Neuron (in vitro differentiated cells): ENCODE data around the gene LGR5.
"Not testable (repeated sequence)": the region's sequence is repeated elsewhere in the genome, so short reads cannot be mapped to it uniquely, and the experiment has no call there.

Source experiments
- H2AFZ ChIP-seq: one replicate; pipeline ENCODE4 v1.6.1; 2013; ENCODE audit warnings: low read depth, mild to moderate bottlenecking, inconsistent platforms, low read length, moderate library complexity
- H3K27me3 ChIP-seq: one replicate; pipeline ENCODE4 v1.6.1; 2013; ENCODE audit warnings: low read length; ENCODE audit not compliant: insufficient read depth
- H3K36me3 ChIP-seq: one replicate; pipeline ENCODE4 v1.6.1; 2013; ENCODE audit warnings: low read length; ENCODE audit not compliant: insufficient read depth
- H3K4me1 ChIP-seq: one replicate; pipeline ENCODE4 v1.6.1; 2013; ENCODE audit warnings: low read length; ENCODE audit not compliant: insufficient read depth
- H3K4me3 ChIP-seq: 2 replicates; pipeline ENCODE4 v1.5.1; 2013; ENCODE audit warnings: mild to moderate bottlenecking, low read length, moderate library complexity
- H3K9me3 ChIP-seq: one replicate; pipeline ENCODE4 v1.6.1; 2013; ENCODE audit warnings: low read length

Gene LGR5

DNA sequence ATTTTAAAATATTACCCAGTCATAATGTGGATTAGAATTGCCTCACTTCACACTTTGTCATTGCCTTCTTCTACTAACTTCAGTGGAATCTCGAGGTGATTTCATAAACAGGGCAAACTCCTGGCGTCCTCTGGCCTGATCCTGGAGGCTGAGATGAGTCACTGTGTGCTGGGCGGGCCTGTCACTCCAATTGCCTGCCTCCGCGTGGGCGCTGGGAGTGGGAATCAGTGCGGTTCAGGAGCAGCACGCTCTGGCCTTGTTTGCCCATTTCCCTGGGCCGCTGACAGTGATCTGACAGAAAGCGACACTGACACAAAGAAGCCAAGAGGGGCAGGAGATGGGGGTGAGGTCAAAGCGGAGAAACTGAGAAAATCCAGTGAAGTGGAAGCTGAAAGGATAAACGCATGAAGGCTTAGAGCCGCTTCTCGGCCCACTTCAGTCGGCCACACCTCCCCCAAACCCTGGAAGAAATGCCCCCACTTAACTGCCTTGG lies 29.7 kb downstream of the LGR5 start:
- Histone ChIP-seq H3K4me1 (peaks cover 28% of the 10 kb centered on the region), H3K36me3 (no peaks in the 10 kb centered on the region), H2AFZ (no peak overlapping the region), H3K4me3 (no peak overlapping the region), H3K27me3 (no peaks in the 10 kb centered on the region), H3K9me3 (no peaks in the 10 kb centered on the region)

GRCh38 chr12:71472441-71472911 lies 32.9 kb downstream of the LGR5 start:
- no peaks in the 10 kb centered on the region for H3K36me3 ChIP-seq
- H3K27me3 ChIP-seq = no peaks in the 10 kb centered on the region
- no peaks in the 10 kb centered on the region for H3K9me3 ChIP-seq
- peaks cover 24% of the 10 kb centered on the region for H3K4me1 ChIP-seq
- no peak overlapping the region for H3K4me3 ChIP-seq
- no peak overlapping the region for H2AFZ ChIP-seq

- Histone ChIP-seq H3K27me3 (no peaks in the 10 kb centered on the region), H3K4me3 (no peak overlapping the region), H3K4me1 (peaks cover 4% of the 10 kb centered on the region), H2AFZ (no peak overlapping the region), H3K9me3 (no peaks in the 10 kb centered on the region), H3K36me3 (no peaks in the 10 kb centered on the region)
These were observed 35.2 kb downstream of the LGR5 start for GRCh38 chr12:71474791-71475190.

- Histone ChIP-seq H3K4me3 (no peak overlapping the region), H3K27me3 (no peaks in the 10 kb centered on the region), H3K36me3 (no peaks in the 10 kb centered on the region), H3K9me3 (no peaks in the 10 kb centered on the region), H2AFZ (no peak overlapping the region), H3K4me1 (peaks cover 4% of the 10 kb centered on the region)
These were observed 35.7 kb downstream of the LGR5 start for GRCh38 chr12:71475280-71475679.

DNA sequence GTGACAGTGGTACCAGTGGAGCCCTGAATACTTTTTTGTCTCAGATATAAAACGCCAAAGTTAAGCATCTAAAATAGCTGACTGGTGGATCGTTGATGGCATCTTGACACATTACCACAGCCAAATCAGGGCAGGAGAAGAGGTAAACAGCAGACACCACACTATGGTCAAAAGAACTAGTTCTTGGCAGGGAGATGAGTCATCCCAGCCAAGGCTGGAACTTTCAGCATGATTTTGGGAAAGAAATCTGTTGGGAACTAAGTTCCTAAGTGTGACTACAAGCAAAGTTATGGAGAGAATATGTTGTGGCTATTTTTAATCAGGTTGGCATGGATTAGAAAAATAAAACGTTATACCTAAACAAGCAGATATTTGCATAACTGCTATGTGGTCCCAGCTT lies 36.9 kb downstream of the LGR5 start:
- peaks cover 4% of the 10 kb centered on the region for H3K4me1 ChIP-seq
- no peak overlapping the region for H2AFZ ChIP-seq
- no peak overlapping the region for H3K4me3 ChIP-seq
- H3K27me3 ChIP-seq = no peaks in the 10 kb centered on the region
- no peaks in the 10 kb centered on the region for H3K9me3 ChIP-seq
- no peaks in the 10 kb centered on the region for H3K36me3 ChIP-seq

GRCh38 chr12:71477609-71478008 lies 38.0 kb downstream of the LGR5 start:
- H3K27me3 ChIP-seq = no peaks in the 10 kb centered on the region
- peaks cover 1% of the 10 kb centered on the region for H3K4me1 ChIP-seq
- no peak overlapping the region for H3K4me3 ChIP-seq
- no peak overlapping the region for H2AFZ ChIP-seq
- H3K36me3 ChIP-seq = no peaks in the 10 kb centered on the region
- H3K9me3 ChIP-seq = no peaks in the 10 kb centered on the region

DNA sequence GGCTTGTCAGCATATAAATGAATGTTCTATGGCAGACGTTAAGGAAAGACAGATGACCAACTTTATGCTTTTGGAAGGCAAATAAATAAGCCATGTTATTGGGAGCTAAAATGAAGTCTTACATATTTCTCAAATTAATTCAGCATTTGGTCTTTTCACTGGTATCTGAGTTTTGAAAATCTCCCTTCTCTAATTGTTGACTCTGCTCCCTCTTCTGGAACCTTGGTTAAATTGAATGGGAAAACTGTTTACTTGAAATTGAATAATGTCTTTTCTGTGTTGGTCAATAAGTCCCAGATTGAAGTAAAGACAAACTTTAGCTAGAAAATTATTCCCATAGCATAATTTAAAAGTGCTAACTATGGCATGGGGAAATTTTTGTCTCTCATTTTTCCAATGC lies 38.7 kb downstream of the LGR5 start:
- H3K36me3 ChIP-seq = no peaks in the 10 kb centered on the region
- H3K9me3 ChIP-seq = no peaks in the 10 kb centered on the region
- H3K4me3 ChIP-seq = no peak overlapping the region
- no peaks in the 10 kb centered on the region for H3K27me3 ChIP-seq
- H2AFZ ChIP-seq = no peak overlapping the region
- no peaks in the 10 kb centered on the region for H3K4me1 ChIP-seq

DNA sequence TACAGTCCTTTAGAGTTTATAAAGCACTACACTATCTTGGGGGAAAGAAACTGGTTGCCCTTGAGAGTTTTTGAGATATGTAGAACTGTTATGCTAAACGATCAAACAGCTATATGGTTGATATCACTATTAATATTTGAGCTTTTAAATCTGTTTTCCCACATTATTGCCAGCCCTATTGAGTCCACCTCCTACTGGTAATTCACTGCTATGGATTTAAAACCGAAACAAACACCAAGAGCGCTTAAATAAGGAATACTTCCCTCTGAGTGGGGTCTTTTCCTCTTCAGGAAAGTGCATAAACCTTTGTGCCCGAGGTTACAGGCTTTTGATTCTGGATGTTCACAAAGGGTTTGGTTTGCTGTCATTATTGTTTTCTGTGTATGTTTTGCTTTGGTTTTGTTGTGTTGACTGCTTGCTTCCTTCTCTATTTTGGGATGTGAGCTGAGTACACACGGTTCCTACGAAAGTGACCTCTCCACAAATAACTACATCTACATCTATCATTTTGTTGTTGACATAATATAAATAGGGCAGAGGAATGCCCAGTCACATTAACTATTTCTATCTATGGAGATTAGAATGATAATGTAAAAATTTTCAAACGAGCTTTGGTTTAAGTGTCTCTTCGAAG lies 44.8 kb downstream of the LGR5 start:
- Histone ChIP-seq H3K4me3 (no peak overlapping the region), H3K27me3 (no peaks in the 10 kb centered on the region), H3K9me3 (no peaks in the 10 kb centered on the region), H3K36me3 (no peaks in the 10 kb centered on the region), H3K4me1 (no peaks in the 10 kb centered on the region), H2AFZ (no peak overlapping the region)

- H3K4me1 ChIP-seq, H3K9me3 ChIP-seq, H3K27me3 ChIP-seq, H3K4me3 ChIP-seq, H2AFZ ChIP-seq, H3K36me3 ChIP-seq: not testable (repeated sequence)
These were observed 51.2 kb downstream of the LGR5 start for GRCh38 chr12:71490844-71491243.

DNA sequence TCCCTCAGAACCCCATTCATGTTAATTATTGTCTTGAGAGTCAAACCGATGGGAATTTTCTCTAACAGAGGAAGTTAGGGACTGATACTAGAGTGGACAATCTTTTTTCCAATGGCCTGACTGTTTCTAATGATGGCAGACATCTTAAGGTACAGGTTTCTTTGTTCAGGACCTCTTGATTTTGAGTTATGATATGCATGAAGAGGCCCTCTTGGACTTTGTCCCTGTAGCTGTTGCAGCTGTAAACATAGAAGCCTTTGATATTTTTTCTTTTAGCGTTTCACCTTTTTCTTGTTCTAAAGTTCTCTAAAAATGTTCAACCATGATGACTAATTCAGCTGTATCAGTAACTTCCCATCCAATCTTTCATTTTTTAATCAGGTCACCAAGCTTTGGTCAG lies 53.0 kb downstream of the LGR5 start:
- Histone ChIP-seq H3K4me3 (no peak overlapping the region), H3K9me3 (peaks cover 2% of the 10 kb centered on the region), H3K36me3 (no peaks in the 10 kb centered on the region), H2AFZ (no peak overlapping the region), H3K27me3 (no peaks in the 10 kb centered on the region), H3K4me1 (no peaks in the 10 kb centered on the region)

- no peak overlapping the region for H3K4me3 ChIP-seq
- no peaks in the 10 kb centered on the region for H3K27me3 ChIP-seq
- H2AFZ ChIP-seq = no peak overlapping the region
- H3K9me3 ChIP-seq = no peaks in the 10 kb centered on the region
- H3K4me1 ChIP-seq = peaks cover 17% of the 10 kb centered on the region
- no peaks in the 10 kb centered on the region for H3K36me3 ChIP-seq
These were observed 60.2 kb downstream of the LGR5 start for GRCh38 chr12:71499834-71500233.

DNA sequence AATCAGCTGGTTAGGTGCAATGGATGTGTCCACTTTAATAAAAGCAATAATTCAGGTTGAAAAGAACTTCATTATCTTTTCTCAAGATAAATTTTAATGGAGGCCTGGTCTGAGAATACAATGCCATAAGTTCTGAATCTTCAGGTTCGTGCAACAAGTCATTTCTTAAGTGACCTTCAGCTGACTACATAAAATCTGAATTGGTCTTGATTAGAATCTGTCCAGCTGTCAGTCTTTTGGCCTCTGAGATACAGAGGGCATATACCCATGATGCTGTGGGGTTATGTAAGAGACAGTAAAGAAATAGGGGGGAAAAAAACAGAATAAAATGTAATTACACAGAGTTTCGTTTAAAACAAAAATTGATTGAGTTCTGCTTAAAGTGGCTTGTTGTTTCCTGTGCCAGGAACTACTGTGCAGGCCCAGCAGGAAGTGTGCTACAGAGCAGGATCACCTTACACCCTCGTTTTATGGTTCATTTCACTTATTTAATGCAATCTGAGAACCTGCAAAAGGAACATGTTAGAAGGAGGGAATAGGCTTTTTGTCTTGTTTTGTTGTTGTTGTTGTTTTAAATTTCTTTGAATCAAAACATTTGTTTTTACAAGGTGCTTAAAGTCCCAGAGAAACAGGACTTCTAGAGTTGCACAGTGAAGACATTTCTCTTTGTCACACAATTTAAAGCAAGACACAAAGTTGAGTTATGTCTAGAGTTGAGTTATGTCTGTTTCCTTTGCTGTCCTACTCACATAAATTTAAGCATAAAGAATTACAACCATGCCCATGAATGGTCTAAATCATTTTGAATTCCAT lies 64.2 kb downstream of the LGR5 start:
- no peaks in the 10 kb centered on the region for H3K9me3 ChIP-seq
- H3K4me3 ChIP-seq = no peak overlapping the region
- peaks cover 36% of the 10 kb centered on the region for H3K4me1 ChIP-seq
- no peak overlapping the region for H2AFZ ChIP-seq
- no peaks in the 10 kb centered on the region for H3K36me3 ChIP-seq
- no peaks in the 10 kb centered on the region for H3K27me3 ChIP-seq

GRCh38 chr12:71504476-71504875 lies 64.9 kb downstream of the LGR5 start:
- Histone ChIP-seq H3K27me3 (no peaks in the 10 kb centered on the region), H3K4me3 (no peak overlapping the region), H2AFZ (no peak overlapping the region), H3K4me1 (peaks cover 36% of the 10 kb centered on the region), H3K9me3 (no peaks in the 10 kb centered on the region), H3K36me3 (no peaks in the 10 kb centered on the region)
